GM12878 (cell line): Measurements from ENCODE around the gene ATAD2B. TPM values are rescaled to one million over a fixed set of nuclear protein-coding genes. Genes with fewer than 3 reads are reported as not detected.

ENCODE experiments used
- ATAC-seq: fragments of 200-7000 bp; cut with Tn5 transposase; 3 replicates; pipeline ENCODE4 v1.9.1; 2020; ENCODE audit warnings: mild to moderate bottlenecking, moderate library complexity
- BruUV-seq: library from RNA; stranded (reverse); fragments of 400-500 nt; replicated peaks from 2 replicates; lab custom pipeline; 2021; lab: Mats Ljungman, UMichigan
- CTCF ChIA-PET: fragments of 300-600 bp; sonication (Branson Sonifier 250); formaldehyde crosslinking; extraction: SDS; loops from one replicate; lab custom pipeline; 2021; ENCODE audit warnings: inconsistent platforms; lab: Yijun Ruan, JAX
- POLR2A ChIA-PET: fragments of 350-600 bp; formaldehyde crosslinking; extraction: SDS; loops from one replicate; lab custom pipeline; 2021; ENCODE audit warnings: inconsistent platforms; lab: Charles Lee
- RAD21 ChIA-PET: fragments of 300-600 bp; sonication (Branson Sonifier 250); formaldehyde crosslinking; loops from one replicate; lab custom pipeline; 2023; ENCODE audit warnings: antibody characterized with exemption; ENCODE audit not compliant: unreplicated experiment; lab: Charles Lee
- SMC1A ChIA-PET: fragments of 300-600 bp; sonication (Branson Sonifier 250); formaldehyde crosslinking; loops from one replicate; lab custom pipeline; 2023; ENCODE audit not compliant: unreplicated experiment, uncharacterized antibody; lab: Charles Lee
- DNase-seq: peaks from one replicate; pipeline ENCODE4 v3.0.0-alpha.2; 2011; ENCODE audit warnings: low read depth, low spot score
- FAIRE-seq: peaks from 3 replicates; lab custom pipeline; 2011; peaks lifted over from hg19 to GRCh38; lab: Jason Lieb, UNC
- H2AFZ ChIP-seq: 2 replicates; pipeline ENCODE4 v1.6.0; 2011; ENCODE audit warnings: low read depth, low read length, control low read depth; ENCODE audit not compliant: control insufficient read depth
- H3K27ac ChIP-seq: 2 replicates; pipeline ENCODE4 v1.5.1; 2011; ENCODE audit warnings: control low read depth; ENCODE audit not compliant: control insufficient read depth, insufficient read depth
- H3K27me3 ChIP-seq, 2 experiments: replicated peaks in 1 of 2; 2 replicates each; pipeline versions ENCODE4 v1.6.0 to v1.6.1; 2011; ENCODE audit warnings: low read length in 1 of 2; ENCODE audit not compliant: control insufficient read depth in 2 of 2, insufficient read depth in 2 of 2
- H3K36me3 ChIP-seq, 2 experiments: 2 replicates each; pipeline ENCODE4 v1.5.1; 2011; ENCODE audit warnings: low read length in 1 of 2; ENCODE audit not compliant: control insufficient read depth in 2 of 2, insufficient read depth in 2 of 2
- H3K4me1 ChIP-seq: 2 replicates; pipeline ENCODE4 v1.6.1; 2011; ENCODE audit warnings: mild to moderate bottlenecking, low read length, moderate library complexity, mixed read lengths; ENCODE audit not compliant: control insufficient read depth, insufficient read depth
- H3K4me2 ChIP-seq: 2 replicates; pipeline ENCODE4 v1.6.0; 2011; ENCODE audit warnings: control low read depth; ENCODE audit not compliant: control insufficient read depth, insufficient read depth
- H3K4me3 ChIP-seq: fragments of 200-600 bp; sonication (generic); 2 replicates; pipeline ENCODE4 v1.5.1; 2016
- H3K79me2 ChIP-seq: 2 replicates; pipeline ENCODE4 v1.6.0; 2011; ENCODE audit warnings: low read length; ENCODE audit not compliant: control insufficient read depth, insufficient read depth
- H3K9ac ChIP-seq: 2 replicates; pipeline ENCODE4 v1.8.0; 2011; ENCODE audit warnings: low read length, control low read depth, mixed read lengths; ENCODE audit not compliant: control insufficient read depth, insufficient read depth
- H3K9me3 ChIP-seq: replicated peaks from 3 replicates; pipeline ENCODE4 v1.5.1; 2011; ENCODE audit warnings: mild to moderate bottlenecking, low read length; ENCODE audit not compliant: control insufficient read depth, insufficient read depth
- H4K20me1 ChIP-seq: 2 replicates; pipeline ENCODE4 v1.6.0; 2011; ENCODE audit not compliant: control insufficient read depth, insufficient read depth
- CBX3 ChIP-seq: fragments of 200-600 bp; sonication (generic); IDR thresholded peaks from 2 replicates; pipeline ENCODE4 v1.6.1; 2016; ENCODE audit warnings: low read depth, borderline replicate concordance
- CHD1 ChIP-seq: IDR thresholded peaks from 2 replicates; pipeline ENCODE4 v1.6.1; 2012; ENCODE audit warnings: low read depth, low read length, improper control_type of control experiment
- ETV6 ChIP-seq, 2 experiments: fragments of 450-650 bp in 1 of 2; IDR thresholded peaks in 1 of 2; conservative IDR thresholded peaks in 1 of 2; 2 replicates each; pipeline ENCODE4 v1.6.1; 2014; ENCODE audit warnings: antibody characterized with exemption in 1 of 2, borderline replicate concordance in 1 of 2, low read depth in 1 of 2, mild to moderate bottlenecking in 1 of 2, moderate library complexity in 1 of 2
- GABPA ChIP-seq: IDR thresholded peaks from 2 replicates; pipeline ENCODE4 v1.6.1; 2014; ENCODE audit warnings: antibody characterized with exemption, low read depth, mild to moderate bottlenecking, inconsistent platforms
- HSF1 ChIP-seq: fragments of 150-350 bp; IDR thresholded peaks from 2 replicates; pipeline ENCODE4 v1.6.1; 2014; ENCODE audit warnings: mild to moderate bottlenecking, low read depth, low read length
- IKZF2 ChIP-seq, 2 experiments: fragments of 450-650 bp; IDR thresholded peaks; 2 replicates each; pipeline ENCODE4 v1.6.1; 2017; ENCODE audit warnings: mild to moderate bottlenecking in 2 of 2, moderate library complexity in 2 of 2
- TCF12 ChIP-seq: IDR thresholded peaks from 2 replicates; pipeline ENCODE4 v1.6.1; 2011; ENCODE audit warnings: low read depth, mild to moderate bottlenecking, low read length
- WGBS: methylation state at CpG from one replicate; pipeline ENCODE4 v1.1.6; 2016; ENCODE audit warnings: low lambda C conversion rate; ENCODE audit not compliant: insufficient replicate concordance, insufficient coverage; ENCODE audit errors: missing lambda C conversion rate; 5-methylcytosine and 5-hydroxymethylcytosine counted together
- in situ Hi-C: fragments of 300-500 bp; cut with MboI; formaldehyde crosslinking; loops from 9 replicates; pipeline ENCODE4 v1.14.3; 2018; ENCODE audit warnings: mixed read lengths
- intact Hi-C: fragments of 100-400 bp; cut with micrococcal nuclease; formaldehyde crosslinking; loops from one replicate; pipeline ENCODE4 v1.14.2; 2022; ENCODE audit not compliant: unreplicated experiment
- polyA plus RNA-seq, 11 experiments: library from polyadenylated mRNA; depleted of rRNA in 4 of 11; unstranded in 6 of 11; stranded (reverse) in 5 of 11; fragments of >200 nt; fragmentation: Nextera tagmentation in 4 of 11; fragmentation: Illumina TruSeq in 1 of 11; extraction: Ambion mirVana in 4 of 11; extraction: Trizol in 1 of 11; gene quantifications; 1 replicate in 1 of 11; 2 replicates in 10 of 11; pipeline versions ENCODE4 v1.2.1 to v1.2.3, GENCODE V29; 2011 to 2016; ENCODE audit warnings: inconsistent platforms in 2 of 11, missing spikeins in 2 of 11, low read depth in 1 of 11
- total RNA-seq, 4 experiments: library from RNA; depleted of rRNA in 3 of 4; stranded (reverse); fragments of >200 nt in 3 of 4; fragmentation: Illumina TruSeq in 1 of 4; extraction: Trizol in 1 of 4; gene quantifications; 2 replicates each; pipeline versions ENCODE4 v1.2.1 to v1.2.3, GENCODE V29; 2013 to 2021

Gene ATAD2B
- total and polyA plus RNA-seq, 10 of the 15 experiments (the other 5 are each of a cell fraction or from before 2014, with no cell fraction given), result 3.6 to 29.9 (median 16.8) TPM

DNA sequence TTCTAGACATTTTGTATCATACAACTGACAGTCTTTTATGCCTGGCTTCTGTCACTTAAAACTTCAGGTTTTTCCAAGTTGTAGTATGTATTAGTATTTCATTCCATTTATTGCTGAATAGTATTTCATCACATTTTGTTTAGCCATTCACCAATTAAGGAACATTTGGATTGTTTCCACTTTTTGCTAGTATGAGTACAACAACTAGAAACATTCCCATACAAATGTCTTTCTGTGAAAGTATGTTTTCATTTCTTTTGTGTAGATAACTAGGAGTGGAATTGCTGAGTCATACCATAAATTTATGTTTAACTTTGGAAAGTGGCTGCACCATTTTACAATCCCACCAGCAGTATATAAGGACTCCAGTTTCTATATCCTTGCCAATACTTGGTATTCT, 135.9 kb downstream of the ATAD2B start (continued):
- TF ChIP-seq CHD1 (no peak), IKZF2 (IDR thresholded peaks at IDR 0.05) (no peak), ETV6 (conservative IDR thresholded peaks at IDR 0.05 in 1 of 2, IDR thresholded peaks at IDR 0.05 in 1 of 2; ENCODE audit: borderline replicate concordance in 1 of 2, low read depth in 1 of 2) (no peak)

GRCh38 chr2:23789012-23789411, 137.9 kb downstream of the ATAD2B start:
- H4K20me1 ChIP-seq, result no peaks in the 10 kb centered on the region
- TF ChIP-seq CBX3 (no peak), HSF1 (no peak), GABPA (no peak), TCF12 (no peak)
- no peaks in the 10 kb centered on the region for H3K9me3 ChIP-seq
- DNase-seq (no peak), FAIRE-seq (no peak), ATAC-seq (no peak)
- in situ Hi-C loops (no loop called here), intact Hi-C loops (no loop called here)
- ChIA-PET RAD21 (interaction anchor here (0.6 to 1.1 kb wide), 2 partner anchors 36 to 138 kb away, joined by 3 read pairs; partner anchors contain the start of gene ATAD2B), SMC1A (interaction anchor here (1.3 kb wide), 1 partner anchor 9 kb away, joined by 3 read pairs; no protein-coding TSS in a partner anchor), POLR2A (no interaction called here), CTCF (interaction anchor here (1.5 to 1.7 kb wide), 2 partner anchors 35 to 295 kb away, joined by 4 read pairs; partner anchors contain the start of gene TP53I3)
- H3K27ac ChIP-seq, result no peak overlapping the region
- H2AFZ ChIP-seq, result no peak overlapping the region
- H3K79me2 ChIP-seq, result no peaks in the 10 kb centered on the region
- WGBS, result 93% methylated on average over 1 of the region's 1 CpG
- H3K27me3 ChIP-seq, result no peaks in the 10 kb centered on the region
- H3K9ac ChIP-seq, result no peak overlapping the region
- TSS peak; percentile 8 for BruUV-seq
- H3K36me3 ChIP-seq, result peaks cover 0 to 9% of the 10 kb centered on the region in 2 experiments; a peak in 2 of 4 replicates
- no peak overlapping the region for H3K4me3 ChIP-seq
- no peak overlapping the region for H3K4me2 ChIP-seq
- H3K4me1 ChIP-seq, result no peaks in the 10 kb centered on the region
